Colonic mucosa (tissue), 4 donors: Measurements from ENCODE around the gene PLEKHG7. TPM values are rescaled to one million over a fixed set of nuclear protein-coding genes. Genes with fewer than 3 reads are reported as not detected.
"Not testable (repeated sequence)": the region's sequence is repeated elsewhere in the genome, so short reads cannot be mapped to it uniquely, and the experiment has no call there.

ENCODE experiments used
- DNase-seq: peaks from one replicate; pipeline ENCODE4 v3.0.0-alpha.2; 2020
- H3K27ac ChIP-seq: fragments of 200-600 bp; one replicate; pipeline ENCODE4 v1.8.0; 2021
- H3K27me3 ChIP-seq: fragments of 200-600 bp; one replicate; pipeline ENCODE4 v1.8.0; 2021
- H3K36me3 ChIP-seq: fragments of 200-600 bp; one replicate; pipeline ENCODE4 v1.8.0; 2021
- H3K4me1 ChIP-seq: fragments of 200-600 bp; one replicate; pipeline ENCODE4 v1.8.0; 2021; ENCODE audit warnings: mild to moderate bottlenecking
- H3K4me3 ChIP-seq: fragments of 200-600 bp; one replicate; pipeline ENCODE4 v1.8.0; 2021
- H3K9ac ChIP-seq, 2 donors: one replicate each; pipeline ENCODE4 v1.7.0; 2013; ENCODE audit warnings: control low read depth in 2 of 2, low read depth in 2 of 2, low read length in 2 of 2
- H3K9me3 ChIP-seq: fragments of 200-600 bp; one replicate; pipeline ENCODE4 v1.8.0; 2021
- CTCF ChIP-seq: fragments of 200-600 bp; IDR thresholded peaks from one replicate; pipeline ENCODE4 v1.8.0; 2022; ENCODE audit warnings: antibody characterized with exemption, mild to moderate bottlenecking
- intact Hi-C: fragments of 100-400 bp; cut with DNase I; formaldehyde crosslinking; loops from one replicate; pipeline ENCODE4 v1.14.1; 2022
- total RNA-seq, 2 donors: library from RNA; stranded (reverse); fragmentation: NEBNext Ultra II Directional in 1 of 2; extraction: Animal tissue kit (Norgen Biotek cat#: 25700) in 1 of 2; gene quantifications; one replicate each; pipeline ENCODE4 v1.2.1, GENCODE V29; 2021
- donor health status: healthy.
- donor health status: DM: no; HTN: no; CAD: no.
- donor health status: DM: no; HTN: no; CAD: no.

PLEKHG7 gene
- total RNA-seq = under 1 TPM; 0.32 to 0.59 TPM

- peak within 1 kb of the TSS; percentile 35 for H3K4me3 ChIP-seq
- peak within 1 kb of the TSS; percentile 85 for H3K27ac ChIP-seq
- no peaks in the 10 kb centered on the region for H3K4me1 ChIP-seq
- intact Hi-C loops = no loop called here
- no peak for TF ChIP-seq CTCF
- no peaks in the 10 kb centered on the region for H3K9me3 ChIP-seq
- DNase-seq = peak; percentile 52
- peak within 1 kb of the TSS in 1 of 2 donors; percentile 53 for H3K9ac ChIP-seq
- no peaks in the 10 kb centered on the region for H3K27me3 ChIP-seq
- no peaks in the 10 kb centered on the region for H3K36me3 ChIP-seq
Measured at GRCh38 chr12:92702754-92703679, at the start of gene PLEKHG7. Gene PLEKHG7, plus strand, starts transcription at chr12:92702989. Its CDS starts 3,643 bp downstream, at chr12:92706632.

- not testable (repeated sequence) for DNase-seq, H3K9me3 ChIP-seq, H3K4me1 ChIP-seq, H3K27me3 ChIP-seq, H3K4me3 ChIP-seq, H3K36me3 ChIP-seq, H3K9ac ChIP-seq, H3K27ac ChIP-seq
- intact Hi-C loops = loop anchor here (5.0 kb wide), 2 partner anchors 1272 to 1292 kb away; no protein-coding TSS in a partner anchor
Measured at GRCh38 chr12:92654256-92654655, 48.5 kb upstream of the PLEKHG7 start.

GRCh38 chr12:92654929-92655328 is 47.9 kb upstream of the PLEKHG7 start:
- Histone ChIP-seq H3K4me3 (no peak overlapping the region), H3K9me3 (no peaks in the 10 kb centered on the region), H3K4me1 (no peaks in the 10 kb centered on the region), H3K27ac (no peak overlapping the region), H3K36me3 (no peaks in the 10 kb centered on the region), H3K27me3 (no peaks in the 10 kb centered on the region), H3K9ac (no peak overlapping the region)
- no peak for TF ChIP-seq CTCF
- DNase-seq = no peak
- intact Hi-C loops = loop anchor here (5.0 kb wide), 2 partner anchors 1273 to 1293 kb away; no protein-coding TSS in a partner anchor

- H3K9ac ChIP-seq = no peak overlapping the region
- intact Hi-C loops = no loop called here
- no peak for DNase-seq
- no peaks in the 10 kb centered on the region for H3K4me1 ChIP-seq
- no peaks in the 10 kb centered on the region for H3K27me3 ChIP-seq
- no peak overlapping the region for H3K27ac ChIP-seq
- H3K9me3 ChIP-seq = no peaks in the 10 kb centered on the region
- no peaks in the 10 kb centered on the region for H3K36me3 ChIP-seq
- TF ChIP-seq CTCF = no peak
- H3K4me3 ChIP-seq = no peak overlapping the region
Measured at GRCh38 chr12:92656911-92657310, 45.9 kb upstream of the PLEKHG7 start.

GRCh38 chr12:92657770-92658169 is 45.0 kb upstream of the PLEKHG7 start:
- Histone ChIP-seq H3K9me3 (no peaks in the 10 kb centered on the region), H3K4me1 (no peaks in the 10 kb centered on the region), H3K27ac (no peak overlapping the region), H3K4me3 (no peak overlapping the region), H3K9ac (no peak overlapping the region), H3K27me3 (no peaks in the 10 kb centered on the region), H3K36me3 (no peaks in the 10 kb centered on the region)
- DNase-seq = no peak
- no peak for TF ChIP-seq CTCF
- intact Hi-C loops = no loop called here

GRCh38 chr12:92658611-92659010 is 44.2 kb upstream of the PLEKHG7 start:
- no peak for TF ChIP-seq CTCF
- Histone ChIP-seq H3K27me3 (no peaks in the 10 kb centered on the region), H3K27ac (no peak overlapping the region), H3K9ac (no peak overlapping the region), H3K9me3 (no peaks in the 10 kb centered on the region), H3K4me3 (no peak overlapping the region), H3K4me1 (no peaks in the 10 kb centered on the region), H3K36me3 (no peaks in the 10 kb centered on the region)
- intact Hi-C loops = no loop called here
- no peak for DNase-seq
